Measurements from ENCODE around the gene CBX2. TPM values are rescaled to one million over a fixed set of nuclear protein-coding genes. Genes with fewer than 3 reads are reported as not detected.

Gene CBX2
- total RNA-seq, 6 experiments from 2014 or later, result 0.75 to 2.0 (median 1.4) TPM

GRCh38 chr17:79789943-79790804 lies 12.2 kb downstream of the CBX2 start:
- H3K36me3 Mint-ChIP-seq (ENCODE audit: low read depth), result no peaks in the 10 kb centered on the region
- H3K27me3 Mint-ChIP-seq (ENCODE audit: insufficient read depth), result peaks cover 22% of the 10 kb centered on the region
- TF ChIP-seq CTCF (IDR thresholded peaks at IDR 0.05), result peak; percentile 85
- no peak for DNase-seq
- H3K4me1 Mint-ChIP-seq (ENCODE audit: low read depth), result peaks cover 13% of the 10 kb centered on the region
- H3K9me3 Mint-ChIP-seq, result no peaks in the 10 kb centered on the region
- no peak overlapping the region for H3K4me3 Mint-ChIP-seq
- H3K27ac Mint-ChIP-seq, result no peak overlapping the region

- Mint-ChIP-seq H3K27ac (no peak overlapping the region), H3K27me3 (ENCODE audit: insufficient read depth) (peaks cover 20% of the 10 kb centered on the region), H3K9me3 (no peaks in the 10 kb centered on the region), H3K36me3 (ENCODE audit: low read depth) (no peaks in the 10 kb centered on the region), H3K4me3 (no peak overlapping the region), H3K4me1 (ENCODE audit: low read depth) (peaks cover 17% of the 10 kb centered on the region)
- DNase-seq, result no peak
- TF ChIP-seq CTCF (IDR thresholded peaks at IDR 0.05), result no peak
Observed at GRCh38 chr17:79790805-79791734, 13.1 kb downstream of the CBX2 start.

GRCh38 chr17:79791735-79792161 lies 13.8 kb downstream of the CBX2 start:
- Mint-ChIP-seq H3K9me3 (no peaks in the 10 kb centered on the region), H3K27me3 (ENCODE audit: insufficient read depth) (peaks cover 20% of the 10 kb centered on the region), H3K27ac (no peak overlapping the region), H3K4me1 (ENCODE audit: low read depth) (peaks cover 21% of the 10 kb centered on the region), H3K4me3 (peak overlapping the region; percentile 83; the same call in 1 of the 2 replicates), H3K36me3 (ENCODE audit: low read depth) (no peaks in the 10 kb centered on the region)
- DNase-seq, result no peak
- no peak for TF ChIP-seq CTCF (IDR thresholded peaks at IDR 0.05)

GRCh38 chr17:79792341-79792871 lies 14.5 kb downstream of the CBX2 start:
- no peak for DNase-seq
- Mint-ChIP-seq H3K4me3 (peak overlapping the region; percentile 83), H3K27me3 (ENCODE audit: insufficient read depth) (peaks cover 20% of the 10 kb centered on the region), H3K4me1 (ENCODE audit: low read depth) (peaks cover 21% of the 10 kb centered on the region), H3K36me3 (ENCODE audit: low read depth) (no peaks in the 10 kb centered on the region), H3K9me3 (no peaks in the 10 kb centered on the region), H3K27ac (no peak overlapping the region)
- TF ChIP-seq CTCF (IDR thresholded peaks at IDR 0.05), result no peak

All from HFFc6 (cell line).